ENCODE measurements around the gene CCDC171.

GRCh38 chr9:15529566-15530324 is 23.1 kb upstream of the CCDC171 start:
- TF ChIP-seq CTCF (IDR thresholded peaks at IDR 0.05) (no peak), ZFX (IDR thresholded peaks at IDR 0.05; ENCODE audit: borderline replicate concordance) (no peak)

Data from 22Rv1 (cell line).